ENCODE data around the gene PTPN1.

Gene PTPN1

DNA sequence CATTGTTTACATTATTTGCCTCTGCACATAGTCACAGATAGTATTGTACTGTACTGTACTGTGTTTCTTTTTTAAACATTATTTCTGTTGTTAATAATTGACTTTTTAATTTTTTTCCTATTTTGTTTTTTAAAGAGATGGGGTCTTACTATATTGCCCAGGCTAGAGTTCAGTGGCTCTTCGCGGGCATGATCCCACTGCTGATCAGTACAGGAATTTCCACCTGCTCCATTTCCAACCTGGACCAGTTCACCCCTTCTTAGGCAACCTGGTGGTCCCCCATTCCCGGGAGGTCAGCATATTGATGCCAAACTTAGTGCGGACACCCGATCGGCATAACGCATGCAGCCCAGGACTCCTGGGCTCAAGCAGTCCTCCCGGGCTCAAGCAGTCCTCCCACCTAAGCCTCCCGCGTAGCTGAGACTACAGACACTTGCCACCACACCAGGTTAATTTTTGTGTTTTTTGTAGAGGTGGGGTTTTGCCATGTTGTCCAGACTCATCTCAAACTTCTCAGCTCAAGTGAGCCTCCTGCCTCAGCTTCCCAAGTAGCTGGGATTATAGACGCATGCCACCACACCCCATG, 47.5 kb downstream of the PTPN1 start:
- TF ChIP-seq, protein P1, sequence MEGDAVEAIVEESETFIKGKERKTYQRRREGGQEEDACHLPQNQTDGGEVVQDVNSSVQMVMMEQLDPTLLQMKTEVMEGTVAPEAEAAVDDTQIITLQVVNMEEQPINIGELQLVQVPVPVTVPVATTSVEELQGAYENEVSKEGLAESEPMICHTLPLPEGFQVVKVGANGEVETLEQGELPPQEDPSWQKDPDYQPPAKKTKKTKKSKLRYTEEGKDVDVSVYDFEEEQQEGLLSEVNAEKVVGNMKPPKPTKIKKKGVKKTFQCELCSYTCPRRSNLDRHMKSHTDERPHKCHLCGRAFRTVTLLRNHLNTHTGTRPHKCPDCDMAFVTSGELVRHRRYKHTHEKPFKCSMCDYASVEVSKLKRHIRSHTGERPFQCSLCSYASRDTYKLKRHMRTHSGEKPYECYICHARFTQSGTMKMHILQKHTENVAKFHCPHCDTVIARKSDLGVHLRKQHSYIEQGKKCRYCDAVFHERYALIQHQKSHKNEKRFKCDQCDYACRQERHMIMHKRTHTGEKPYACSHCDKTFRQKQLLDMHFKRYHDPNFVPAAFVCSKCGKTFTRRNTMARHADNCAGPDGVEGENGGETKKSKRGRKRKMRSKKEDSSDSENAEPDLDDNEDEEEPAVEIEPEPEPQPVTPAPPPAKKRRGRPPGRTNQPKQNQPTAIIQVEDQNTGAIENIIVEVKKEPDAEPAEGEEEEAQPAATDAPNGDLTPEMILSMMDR (IDR thresholded peaks at IDR 0.05; ENCODE audit: insufficient read depth, low read depth, low read length, missing control alignments): no peak
- no peak for DNase-seq (ENCODE audit: low read depth)
- no peak overlapping the region for H3K4me3 ChIP-seq (ENCODE audit: low read depth, low read length)

DNA sequence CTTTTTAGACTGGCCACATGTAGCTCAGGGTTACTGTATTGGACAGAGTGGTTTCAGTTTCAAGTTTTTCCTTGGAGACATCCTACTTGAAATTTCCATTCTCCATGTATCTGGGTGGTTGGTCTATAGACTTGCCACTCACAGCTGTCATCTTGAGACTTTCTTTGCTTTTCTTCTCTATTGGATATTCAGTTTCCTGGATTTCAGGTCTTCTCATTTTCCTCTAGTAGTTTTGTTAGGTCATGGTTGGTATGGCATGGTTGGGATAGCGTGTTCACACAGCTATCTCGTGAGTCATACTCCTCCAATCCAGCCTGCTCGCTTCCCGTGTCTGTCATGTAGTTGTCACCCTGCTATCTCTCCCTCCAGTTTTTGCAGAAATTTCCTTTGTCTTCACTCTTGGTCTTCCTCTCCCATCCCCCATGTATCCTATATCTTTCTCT, 48.3 kb downstream of the PTPN1 start:
- DNase-seq (ENCODE audit: low read depth): no peak
- no peak overlapping the region for H3K4me3 ChIP-seq (ENCODE audit: low read depth, low read length)
- TF ChIP-seq, protein P1 (IDR thresholded peaks at IDR 0.05; ENCODE audit: insufficient read depth, low read depth, low read length, missing control alignments): no peak

DNA sequence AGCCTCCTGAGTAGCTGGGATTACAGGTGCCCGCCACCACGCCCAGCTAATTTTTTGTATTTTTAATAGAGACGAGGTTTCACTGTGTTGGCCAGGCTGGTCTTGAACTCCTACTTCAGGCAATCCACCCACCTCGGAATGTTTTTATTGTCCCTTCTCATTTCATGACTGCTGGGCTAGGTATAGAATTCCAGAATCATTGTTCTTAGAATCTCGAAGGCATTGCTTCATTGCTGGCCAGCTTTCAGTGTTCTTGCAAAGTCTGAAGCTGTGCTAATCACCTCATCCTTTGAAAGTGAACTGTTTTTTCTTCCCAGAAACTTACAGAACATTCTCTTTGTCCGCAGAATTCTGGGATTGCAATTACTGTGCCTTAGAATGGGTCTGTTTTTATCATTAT, 49.0 kb downstream of the PTPN1 start:
- DNase-seq (ENCODE audit: low read depth): no peak
- no peak overlapping the region for H3K4me3 ChIP-seq (ENCODE audit: low read depth, low read length)
- TF ChIP-seq, protein P1 (IDR thresholded peaks at IDR 0.05; ENCODE audit: insufficient read depth, low read depth, low read length, missing control alignments): no peak

DNA sequence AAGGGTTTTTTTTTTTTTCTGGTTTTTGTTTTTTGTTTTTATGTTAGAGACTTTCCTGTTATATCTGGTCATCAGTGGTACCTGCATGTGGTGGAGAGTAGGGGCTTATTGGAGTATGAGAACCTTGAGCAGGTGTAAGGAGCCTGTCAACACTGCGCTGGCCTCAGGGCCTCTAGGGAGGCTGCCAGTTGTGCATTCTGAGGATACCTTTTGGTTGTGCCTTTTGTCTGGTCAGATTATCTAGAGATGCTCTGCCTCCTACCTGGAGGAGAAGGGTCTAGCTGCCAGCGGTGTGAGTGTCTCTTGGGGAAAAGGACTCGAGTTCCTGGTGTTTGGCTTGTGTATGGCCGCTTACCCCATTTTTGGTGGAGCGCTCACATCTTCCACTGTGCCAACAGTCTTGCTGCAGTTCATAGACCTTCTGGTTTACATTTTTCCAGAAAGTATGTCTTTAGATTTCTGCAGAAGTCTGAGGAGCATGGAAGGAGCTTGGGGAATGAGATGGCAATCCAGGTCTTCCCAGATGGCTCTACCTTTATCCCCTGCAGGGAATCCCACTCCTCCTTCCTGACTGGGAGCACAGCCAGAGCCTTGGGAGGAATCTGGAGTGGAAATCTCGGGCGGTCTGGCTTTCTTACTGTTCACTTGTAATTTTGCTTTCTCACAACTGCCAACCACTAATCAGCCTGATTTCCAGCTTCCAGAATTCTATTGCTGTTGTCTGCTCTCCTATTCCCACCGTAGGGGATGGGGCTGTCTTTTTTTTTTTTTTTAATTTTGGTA, 49.9 kb downstream of the PTPN1 start:
- DNase-seq (ENCODE audit: low read depth): no peak
- TF ChIP-seq, protein P1 (IDR thresholded peaks at IDR 0.05; ENCODE audit: insufficient read depth, low read depth, low read length, missing control alignments): no peak
- H3K4me3 ChIP-seq (ENCODE audit: low read depth, low read length): no peak overlapping the region

DNA sequence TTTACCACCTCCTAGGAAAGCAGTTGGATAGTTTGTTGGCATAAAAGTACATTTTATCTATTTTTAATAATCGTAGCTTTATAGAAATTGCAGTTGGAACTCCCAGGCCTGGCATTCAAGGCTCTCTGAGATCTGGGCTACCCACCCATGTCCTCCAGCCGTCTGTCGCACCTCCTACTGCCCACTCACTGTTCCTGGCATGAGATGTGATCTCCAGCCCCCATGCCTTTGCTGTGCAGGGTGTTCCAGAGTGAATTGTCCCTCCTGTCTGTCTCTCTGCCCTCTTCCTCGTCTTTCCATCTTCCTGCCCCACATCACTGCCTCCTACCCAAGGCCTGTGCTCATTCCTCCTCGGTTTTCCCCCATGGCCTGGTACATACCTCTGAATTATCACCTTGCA, 50.7 kb downstream of the PTPN1 start:
- no peak overlapping the region for H3K4me3 ChIP-seq (ENCODE audit: low read depth, low read length)
- TF ChIP-seq, protein P1 (IDR thresholded peaks at IDR 0.05; ENCODE audit: insufficient read depth, low read depth, low read length, missing control alignments): no peak
- no peak for DNase-seq (ENCODE audit: low read depth)

DNA sequence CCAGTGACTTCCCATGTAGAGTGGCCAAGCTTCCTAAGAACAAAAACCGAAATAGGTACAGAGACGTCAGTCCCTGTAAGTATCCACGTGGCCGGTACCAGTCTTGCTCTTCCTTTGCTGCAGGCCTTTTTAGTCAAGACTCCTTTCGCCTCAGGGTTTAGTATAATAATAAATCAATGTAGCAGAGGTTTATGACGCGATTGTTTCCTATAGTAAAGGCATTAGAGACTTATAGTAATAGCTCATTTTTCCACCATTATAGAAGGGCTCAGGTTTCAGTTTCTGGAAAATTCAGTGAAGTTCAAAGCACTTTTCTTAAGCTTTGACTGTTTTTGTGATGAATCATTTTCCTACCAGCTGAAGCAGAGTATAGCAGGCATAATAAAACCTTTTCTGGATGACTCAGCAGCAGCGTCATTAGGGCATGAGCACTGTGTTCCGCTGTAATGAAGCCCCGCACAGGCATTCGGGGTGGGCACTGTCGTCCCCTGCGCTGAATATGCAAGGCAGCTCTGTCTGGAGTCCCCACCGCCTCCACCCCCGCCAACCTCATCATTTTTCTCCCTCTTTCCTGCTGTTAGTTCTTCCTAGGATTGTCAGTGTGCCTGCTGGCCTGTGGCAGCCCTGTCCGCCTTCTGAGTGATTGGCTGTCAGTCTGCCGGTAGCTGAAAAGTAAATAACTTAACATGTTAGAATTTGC, 51.3 kb downstream of the PTPN1 start:
- TF ChIP-seq, protein P1 (IDR thresholded peaks at IDR 0.05; ENCODE audit: insufficient read depth, low read depth, low read length, missing control alignments): no peak
- peak; percentile 61 for DNase-seq (ENCODE audit: low read depth)
- no peak overlapping the region for H3K4me3 ChIP-seq (ENCODE audit: low read depth, low read length)
